B cell (primary cell): ENCODE results near the gene HSBP1.

ENCODE experiments used
- CTCF ChIP-seq: fragments of 200-600 bp; IDR thresholded peaks from one replicate; pipeline ENCODE4 v1.8.0; 2022; ENCODE audit warnings: antibody characterized with exemption, mild to moderate bottlenecking
- EZH2 ChIP-seq: IDR thresholded peaks from 2 replicates; pipeline ENCODE4 v1.6.1; 2012; ENCODE audit warnings: borderline replicate concordance, low read depth, mild to moderate bottlenecking, moderate library complexity, low read length; ENCODE audit not compliant: insufficient read depth, poor library complexity, severe bottlenecking

DNA sequence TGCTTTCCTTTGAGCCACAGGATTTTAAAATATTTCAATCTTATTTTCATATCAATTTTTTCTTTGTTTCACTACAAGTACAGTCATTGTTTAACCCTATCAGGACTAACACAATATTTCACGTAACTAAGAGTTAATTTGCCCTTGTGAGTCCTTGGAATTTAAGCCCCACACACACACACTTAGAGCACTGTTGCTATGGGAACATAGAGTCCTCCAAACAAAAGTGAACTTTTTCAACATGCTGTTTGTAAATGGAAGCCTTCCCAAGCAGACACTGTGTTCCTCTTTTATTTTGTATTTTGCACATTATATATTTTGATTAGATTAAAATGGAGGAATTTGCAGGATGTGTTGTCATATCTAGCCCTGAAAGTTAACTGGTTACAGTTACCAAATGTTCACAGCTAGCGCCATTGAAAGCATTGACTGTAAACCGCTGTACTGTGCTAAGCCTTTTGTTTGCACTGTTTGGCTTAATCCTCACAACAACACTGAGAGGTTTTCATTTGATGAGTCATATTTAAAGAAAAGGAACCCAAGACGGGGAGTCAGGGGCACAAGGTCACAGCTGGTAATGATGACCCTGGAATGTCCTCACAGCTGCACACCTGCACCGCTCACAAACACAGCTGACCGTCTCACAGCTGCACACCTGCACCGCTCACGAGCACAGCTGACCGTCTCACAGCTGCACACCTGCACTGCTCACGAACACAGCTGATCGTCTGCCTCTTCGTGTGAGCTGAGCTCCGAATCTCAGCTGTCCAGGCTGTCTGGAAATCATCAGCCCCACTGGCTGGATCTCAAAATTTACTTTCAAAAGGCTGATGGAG lies 6.3 kb downstream of the HSBP1 start:
- TF ChIP-seq CTCF (no peak), EZH2 (no peak)
